ENCODE measurements around the gene HECTD2. TPM values are rescaled to one million over a fixed set of nuclear protein-coding genes. Genes with fewer than 3 reads are reported as not detected.

The HECTD2 gene
- total RNA-seq, 4 donors from 2014 or later, result 4.2 to 7.1 (median 6.2) TPM

- intact Hi-C loops (cut with DNase I; ENCODE audit: low total_unique reads), result no loop called here
- DNase-seq (ENCODE audit: low spot score in 2 of 2), result no peak
- 81 to 89% methylated on average over 1 of the region's 1 CpG for WGBS, 2 donors
Measured at GRCh38 chr10:91512458-91512857, 102.3 kb downstream of the HECTD2 start.

GRCh38 chr10:91513598-91514424, 103.7 kb downstream of the HECTD2 start:
- no peak overlapping the region for H3K4me3 ChIP-seq (ENCODE audit: low read depth, poor library complexity, severe bottlenecking)
- intact Hi-C loops (cut with DNase I; ENCODE audit: low total_unique reads), result no loop called here
- TF ChIP-seq CTCF (IDR thresholded peaks at IDR 0.05) (no peak), POLR2A (IDR thresholded peaks at IDR 0.05) (no peak)
- no peak for DNase-seq (ENCODE audit: low spot score in 2 of 2)
- WGBS, 2 donors, result 32 to 44% methylated on average over 2 of the region's 2 CpGs

More at GRCh38 chr10:91512458-91512857, 102.3 kb downstream of the HECTD2 start:
- TF ChIP-seq POLR2A (IDR thresholded peaks at IDR 0.05), result no peak
- no peak for TF ChIP-seq CTCF (IDR thresholded peaks at IDR 0.05)
- no peak overlapping the region for H3K4me3 ChIP-seq (ENCODE audit: low read depth, poor library complexity, severe bottlenecking)

GRCh38 chr10:91514787-91515186, 104.6 kb downstream of the HECTD2 start:
- WGBS, 2 donors, result 66 to 84% methylated on average over 1 of the region's 1 CpG
- TF ChIP-seq CTCF (IDR thresholded peaks at IDR 0.05) (no peak), POLR2A (IDR thresholded peaks at IDR 0.05) (no peak)
- no peak for DNase-seq (ENCODE audit: low spot score in 2 of 2)
- no peak overlapping the region for H3K4me3 ChIP-seq (ENCODE audit: low read depth, poor library complexity, severe bottlenecking)
- intact Hi-C loops (cut with DNase I; ENCODE audit: low total_unique reads), result no loop called here

GRCh38 chr10:91517394-91517793, 107.2 kb downstream of the HECTD2 start:
- no peak for DNase-seq (ENCODE audit: low spot score in 2 of 2)
- no peak overlapping the region for H3K4me3 ChIP-seq (ENCODE audit: low read depth, poor library complexity, severe bottlenecking)
- intact Hi-C loops (cut with DNase I; ENCODE audit: low total_unique reads), result no loop called here
- TF ChIP-seq CTCF (IDR thresholded peaks at IDR 0.05), result no peak
- TF ChIP-seq POLR2A (IDR thresholded peaks at IDR 0.05), result no peak

- no peak overlapping the region for H3K4me3 ChIP-seq (ENCODE audit: low read depth, poor library complexity, severe bottlenecking)
- DNase-seq (ENCODE audit: low spot score in 2 of 2), result no peak
- TF ChIP-seq CTCF (IDR thresholded peaks at IDR 0.05) (no peak), POLR2A (IDR thresholded peaks at IDR 0.05) (no peak)
- WGBS, 2 donors, result 56% methylated on average over 7 of the region's 7 CpGs
- intact Hi-C loops (cut with DNase I; ENCODE audit: low total_unique reads), result no loop called here
Measured at GRCh38 chr10:91519899-91520514, 109.9 kb downstream of the HECTD2 start.

Measured in lower leg skin (tissue), 4 donors.